ENCODE measurements around the gene CNOT4. TPM values are rescaled to one million over a fixed set of nuclear protein-coding genes. Genes with fewer than 3 reads are reported as not detected.

CNOT4 gene
- total RNA-seq, 4 donors from 2014 or later: 16.8 to 26.0 (median 20.0) TPM

DNA sequence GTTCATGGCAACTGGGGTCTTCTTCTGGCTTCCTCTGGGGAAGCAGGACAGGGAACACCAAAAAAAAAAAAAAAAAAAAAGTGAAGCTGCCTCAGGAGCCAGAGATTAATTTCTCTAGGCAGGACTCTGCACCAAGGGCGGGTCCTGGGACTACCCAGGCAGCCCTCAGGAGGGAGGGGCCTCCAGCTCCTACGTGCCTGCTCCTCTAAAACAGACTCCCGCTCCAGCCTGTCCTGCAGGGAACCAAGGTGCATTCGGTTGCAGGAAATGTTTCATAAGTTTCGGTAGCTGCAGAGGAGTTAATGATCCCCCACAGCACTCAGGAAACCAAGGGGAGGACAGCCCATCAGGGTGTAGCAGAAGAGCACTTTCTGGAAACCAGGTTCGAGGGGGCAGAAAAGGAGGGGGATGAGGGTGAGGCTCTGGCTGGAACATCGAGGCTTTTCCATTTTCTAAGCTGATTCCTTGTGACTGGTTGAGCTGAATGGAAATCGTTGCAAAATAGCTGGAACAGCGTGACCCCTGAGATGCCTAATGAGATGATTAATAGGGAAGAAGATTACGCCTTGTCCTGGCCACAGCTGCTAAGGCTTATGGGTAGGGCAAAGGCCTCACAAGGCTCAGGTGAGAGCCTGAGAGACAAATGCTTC, 192.1 kb downstream of the CNOT4 start:
- H3K27ac ChIP-seq: peak overlapping the region; percentile 40 to 88 (median 64)
- peaks cover 0 to 26% (median 0%) of the 10 kb centered on the region in 4 donors for H3K4me1 ChIP-seq
- TF ChIP-seq POLR2A (IDR thresholded peaks at IDR 0.05) (no peak), EP300 (IDR thresholded peaks at IDR 0.05) (peak; percentile 32 to 91)
- TF ChIP-seq, protein P1, sequence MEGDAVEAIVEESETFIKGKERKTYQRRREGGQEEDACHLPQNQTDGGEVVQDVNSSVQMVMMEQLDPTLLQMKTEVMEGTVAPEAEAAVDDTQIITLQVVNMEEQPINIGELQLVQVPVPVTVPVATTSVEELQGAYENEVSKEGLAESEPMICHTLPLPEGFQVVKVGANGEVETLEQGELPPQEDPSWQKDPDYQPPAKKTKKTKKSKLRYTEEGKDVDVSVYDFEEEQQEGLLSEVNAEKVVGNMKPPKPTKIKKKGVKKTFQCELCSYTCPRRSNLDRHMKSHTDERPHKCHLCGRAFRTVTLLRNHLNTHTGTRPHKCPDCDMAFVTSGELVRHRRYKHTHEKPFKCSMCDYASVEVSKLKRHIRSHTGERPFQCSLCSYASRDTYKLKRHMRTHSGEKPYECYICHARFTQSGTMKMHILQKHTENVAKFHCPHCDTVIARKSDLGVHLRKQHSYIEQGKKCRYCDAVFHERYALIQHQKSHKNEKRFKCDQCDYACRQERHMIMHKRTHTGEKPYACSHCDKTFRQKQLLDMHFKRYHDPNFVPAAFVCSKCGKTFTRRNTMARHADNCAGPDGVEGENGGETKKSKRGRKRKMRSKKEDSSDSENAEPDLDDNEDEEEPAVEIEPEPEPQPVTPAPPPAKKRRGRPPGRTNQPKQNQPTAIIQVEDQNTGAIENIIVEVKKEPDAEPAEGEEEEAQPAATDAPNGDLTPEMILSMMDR (IDR thresholded peaks at IDR 0.05): no peak
- H3K4me3 ChIP-seq: peak overlapping the region in 1 of 4 donors; percentile 20
- no peaks in the 10 kb centered on the region for H3K36me3 ChIP-seq
- WGBS, 2 donors: 54% methylated on average over 10 of the region's 10 CpGs
- no peaks in the 10 kb centered on the region for H3K27me3 ChIP-seq
- H3K9me3 ChIP-seq: no peaks in the 10 kb centered on the region
- DNase-seq (ENCODE audit: low spot score in 2 of 2): peak in 1 of 2 donors; percentile 64

- no peaks in the 10 kb centered on the region for H3K36me3 ChIP-seq
- H3K4me3 ChIP-seq: no peak overlapping the region
- H3K27ac ChIP-seq: peak overlapping the region in 3 of 4 donors; percentile 52 to 88 (median 75)
- H3K27me3 ChIP-seq: no peaks in the 10 kb centered on the region
- DNase-seq (ENCODE audit: low spot score in 2 of 2): peak in 1 of 2 donors; percentile 30
- no peaks in the 10 kb centered on the region for H3K9me3 ChIP-seq
- peaks cover 0 to 26% (median 0%) of the 10 kb centered on the region in 4 donors for H3K4me1 ChIP-seq
- WGBS, 2 donors: 61 to 69% methylated on average over 8 of the region's 8 CpGs
- TF ChIP-seq EP300 (IDR thresholded peaks at IDR 0.05) (peak in 1 of 2 donors; percentile 37), POLR2A (IDR thresholded peaks at IDR 0.05) (no peak)
- TF ChIP-seq, protein P1 (IDR thresholded peaks at IDR 0.05): no peak
Measured at GRCh38 chr7:135316648-135317313, 193.1 kb downstream of the CNOT4 start.

- peaks cover 0 to 13% (median 0%) of the 10 kb centered on the region in 4 donors for H3K4me1 ChIP-seq
- H3K9me3 ChIP-seq: no peaks in the 10 kb centered on the region
- no peak for TF ChIP-seq POLR2A (IDR thresholded peaks at IDR 0.05)
- TF ChIP-seq, protein P1 (IDR thresholded peaks at IDR 0.05): no peak
- no peak for TF ChIP-seq EP300 (IDR thresholded peaks at IDR 0.05)
- H3K27ac ChIP-seq: no peak overlapping the region
- no peaks in the 10 kb centered on the region for H3K36me3 ChIP-seq
- no peak for DNase-seq (ENCODE audit: low spot score in 2 of 2)
- WGBS, 2 donors: 74 to 76% methylated on average over 9 to 10 of the region's 10 CpGs
- no peak overlapping the region for H3K4me3 ChIP-seq
- H3K27me3 ChIP-seq: no peaks in the 10 kb centered on the region
Measured at GRCh38 chr7:135313971-135314370, 195.9 kb downstream of the CNOT4 start.

Other genes starting within 250 kb of the CNOT4 start
- 10 to 100 TPM; 28.6 to 68.2 (median 42.1) TPM for gene NUP205, start 47.8 kb upstream of the CNOT4 start, total RNA-seq
- gene STMP1, start 152.4 kb upstream of the CNOT4 start, total RNA-seq: 10 to 100 TPM; 17.1 to 23.9 (median 23.3) TPM
- gene SLC13A4, start 218.1 kb upstream of the CNOT4 start, total RNA-seq: not detected
- gene FAM180A, start 238.7 kb upstream of the CNOT4 start, total RNA-seq: 1 to 10 TPM; 2.1 to 7.7 (median 3.7) TPM

All from tibial nerve (tissue), 4 donors.